Osteocyte (in vitro differentiated cells): ENCODE results near the gene ANKS1B. TPM values are rescaled to one million over a fixed set of nuclear protein-coding genes. Genes with fewer than 3 reads are reported as not detected.

Experiments
- DNase-seq: peaks from one replicate; pipeline ENCODE4 v3.0.0; 2021; ENCODE audit warnings: mixed read lengths; ENCODE audit not compliant: unreplicated experiment; ENCODE audit errors: extremely low spot score
- H3K27ac Mint-ChIP-seq: one replicate; pipeline ENCODE4 v1.8.0; 2021; ENCODE audit warnings: mild to moderate bottlenecking, mixed read lengths; ENCODE audit not compliant: unreplicated experiment
- H3K27me3 Mint-ChIP-seq: one replicate; pipeline ENCODE4 v1.8.0; 2021; ENCODE audit warnings: mixed read lengths; ENCODE audit not compliant: unreplicated experiment
- H3K36me3 Mint-ChIP-seq: one replicate; pipeline ENCODE4 v1.8.0; 2021; ENCODE audit warnings: mixed read lengths; ENCODE audit not compliant: unreplicated experiment
- H3K4me1 Mint-ChIP-seq: one replicate; pipeline ENCODE4 v1.8.0; 2021; ENCODE audit warnings: mixed read lengths; ENCODE audit not compliant: unreplicated experiment
- H3K4me3 Mint-ChIP-seq: one replicate; pipeline ENCODE4 v1.8.0; 2021; ENCODE audit warnings: mild to moderate bottlenecking, moderate library complexity, mixed read lengths; ENCODE audit not compliant: unreplicated experiment
- H3K9me3 Mint-ChIP-seq: one replicate; pipeline ENCODE4 v1.8.0; 2021; ENCODE audit warnings: mixed read lengths; ENCODE audit not compliant: unreplicated experiment
- CTCF ChIP-seq: fragments of 200-600 bp; sonication (generic); IDR thresholded peaks from 2 replicates; pipeline ENCODE4 v1.5.0; 2021; ENCODE audit warnings: antibody characterized with exemption, mild to moderate bottlenecking, moderate library complexity
- total RNA-seq: library from RNA; stranded (reverse); gene quantifications from 2 replicates; pipeline ENCODE4 v1.2.1, GENCODE V29; 2021

The ANKS1B gene
- total RNA-seq, 1 donor from 2014 or later = 0.70 TPM

- no peak for DNase-seq
- TF ChIP-seq CTCF = no peak
- H3K27ac Mint-ChIP-seq = no peak overlapping the region
These were observed 1260.2 kb downstream of the ANKS1B start for GRCh38 chr12:98724384-98725155.

GRCh38 chr12:98721204-98721702 is 1263.5 kb downstream of the ANKS1B start:
- Mint-ChIP-seq H3K4me1 (peaks cover 4% of the 10 kb centered on the region), H3K9me3 (no peaks in the 10 kb centered on the region), H3K36me3 (peaks cover 33% of the 10 kb centered on the region), H3K4me3 (no peak overlapping the region), H3K27ac (no peak overlapping the region), H3K27me3 (no peaks in the 10 kb centered on the region)
- no peak for TF ChIP-seq CTCF
- DNase-seq = no peak

More at GRCh38 chr12:98724384-98725155, 1260.2 kb downstream of the ANKS1B start:
- Mint-ChIP-seq H3K27me3 (no peaks in the 10 kb centered on the region), H3K36me3 (peaks cover 27% of the 10 kb centered on the region), H3K4me3 (no peak overlapping the region), H3K9me3 (no peaks in the 10 kb centered on the region), H3K4me1 (peaks cover 4% of the 10 kb centered on the region)

- Mint-ChIP-seq H3K27ac (no peak overlapping the region), H3K27me3 (no peaks in the 10 kb centered on the region), H3K4me1 (no peaks in the 10 kb centered on the region), H3K36me3 (peaks cover 36% of the 10 kb centered on the region), H3K4me3 (no peak overlapping the region), H3K9me3 (no peaks in the 10 kb centered on the region)
- DNase-seq = no peak
- no peak for TF ChIP-seq CTCF
These were observed 1264.9 kb downstream of the ANKS1B start for GRCh38 chr12:98719515-98720504.

GRCh38 chr12:98714426-98714825 is 1270.3 kb downstream of the ANKS1B start:
- H3K9me3 Mint-ChIP-seq = no peaks in the 10 kb centered on the region
- peaks cover 49% of the 10 kb centered on the region for H3K36me3 Mint-ChIP-seq
- H3K4me1 Mint-ChIP-seq = no peaks in the 10 kb centered on the region
- no peak for TF ChIP-seq CTCF
- H3K27me3 Mint-ChIP-seq = no peaks in the 10 kb centered on the region
- no peak for DNase-seq
- no peak overlapping the region for H3K27ac Mint-ChIP-seq
- H3K4me3 Mint-ChIP-seq = no peak overlapping the region
